Measurements from ENCODE around the gene IL12RB2. TPM values are rescaled to one million over a fixed set of nuclear protein-coding genes. Genes with fewer than 3 reads are reported as not detected.

Gene IL12RB2
- total and polyA plus RNA-seq, 2 of the 13 experiments (the other 11 are each of a cell fraction or from before 2014, with no cell fraction given), result not detected

- no peaks in the 10 kb centered on the region for H3K27me3 ChIP-seq (ENCODE audit: control insufficient read depth in 1 of 2, insufficient read depth in 2 of 2, low read length in 2 of 2)
- FAIRE-seq (no peak), ATAC-seq (no peak), DNase-seq (ENCODE audit: low spot score) (no peak)
- BruUV-seq (replicated peaks), result no TSS peak
- H3K79me2 ChIP-seq (ENCODE audit: insufficient read depth, low read length), result no peaks in the 10 kb centered on the region
- 14% methylated on average over 5 of the region's 5 CpGs for WGBS (ENCODE audit: low lambda C conversion rate)
- no peak overlapping the region for H3K4me3 ChIP-seq (replicated peaks in 1 of 3; ENCODE audit: insufficient read depth in 1 of 3, low read depth in 2 of 3, low read length in 3 of 3)
- H3K36me3 ChIP-seq (replicated peaks in 1 of 2; ENCODE audit: control insufficient read depth in 1 of 2, insufficient read depth in 2 of 2, low read length in 2 of 2), result no peaks in the 10 kb centered on the region
- TF ChIP-seq NFYC (CRISPR knock-in tag; IDR thresholded peaks at IDR 0.05), result no peak
- TF ChIP-seq, protein P1, sequence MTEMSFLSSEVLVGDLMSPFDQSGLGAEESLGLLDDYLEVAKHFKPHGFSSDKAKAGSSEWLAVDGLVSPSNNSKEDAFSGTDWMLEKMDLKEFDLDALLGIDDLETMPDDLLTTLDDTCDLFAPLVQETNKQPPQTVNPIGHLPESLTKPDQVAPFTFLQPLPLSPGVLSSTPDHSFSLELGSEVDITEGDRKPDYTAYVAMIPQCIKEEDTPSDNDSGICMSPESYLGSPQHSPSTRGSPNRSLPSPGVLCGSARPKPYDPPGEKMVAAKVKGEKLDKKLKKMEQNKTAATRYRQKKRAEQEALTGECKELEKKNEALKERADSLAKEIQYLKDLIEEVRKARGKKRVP (CRISPR knock-in tag; IDR thresholded peaks at IDR 0.05), result no peak
- TF ChIP-seq CC2D1A (CRISPR knock-in tag; IDR thresholded peaks at IDR 0.05), result no peak
- no peak for TF ChIP-seq ZSCAN12 (CRISPR knock-in tag; IDR thresholded peaks at IDR 0.05)
- TF ChIP-seq, protein P2, sequence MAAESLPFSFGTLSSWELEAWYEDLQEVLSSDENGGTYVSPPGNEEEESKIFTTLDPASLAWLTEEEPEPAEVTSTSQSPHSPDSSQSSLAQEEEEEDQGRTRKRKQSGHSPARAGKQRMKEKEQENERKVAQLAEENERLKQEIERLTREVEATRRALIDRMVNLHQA (CRISPR knock-in tag; IDR thresholded peaks at IDR 0.05), result no peak
- no peak for TF ChIP-seq DRAP1 (CRISPR knock-in tag; IDR thresholded peaks at IDR 0.05)
- TF ChIP-seq KLF12 (CRISPR knock-in tag; IDR thresholded peaks at IDR 0.05; ENCODE audit: borderline replicate concordance), result no peak
- no peak for TF ChIP-seq RXRB (CRISPR knock-in tag; IDR thresholded peaks at IDR 0.05; ENCODE audit: borderline replicate concordance)
- TF ChIP-seq, protein P3, sequence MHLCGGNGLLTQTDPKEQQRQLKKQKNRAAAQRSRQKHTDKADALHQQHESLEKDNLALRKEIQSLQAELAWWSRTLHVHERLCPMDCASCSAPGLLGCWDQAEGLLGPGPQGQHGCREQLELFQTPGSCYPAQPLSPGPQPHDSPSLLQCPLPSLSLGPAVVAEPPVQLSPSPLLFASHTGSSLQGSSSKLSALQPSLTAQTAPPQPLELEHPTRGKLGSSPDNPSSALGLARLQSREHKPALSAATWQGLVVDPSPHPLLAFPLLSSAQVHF (CRISPR knock-in tag; IDR thresholded peaks at IDR 0.05), result no peak
- no peak for TF ChIP-seq ELF1 (CRISPR knock-in tag; IDR thresholded peaks at IDR 0.05)
- ChIA-PET POLR2A (no interaction called here), CTCF (ENCODE audit: low intra/inter-chr PET ratio, low total read pairs) (no interaction called here)
- intact Hi-C loops (cut with micrococcal nuclease; ENCODE audit: unreplicated experiment), result no loop called here
- no peaks in the 10 kb centered on the region for H4K20me1 ChIP-seq (ENCODE audit: insufficient read depth, low read length)
- H2AFZ ChIP-seq (ENCODE audit: low read length), result no peak overlapping the region
- no peaks in the 10 kb centered on the region for H3K9me3 ChIP-seq (ENCODE audit: low read length)
- no peak overlapping the region for H3K27ac ChIP-seq (ENCODE audit: extremely low read length, insufficient read depth, low read length)
- in situ Hi-C loops (cut with HindIII; ENCODE audit: extremely low pct_ligation_motif_present, low pct_unique_long_range_greater_than_20kb), result no loop called here
- H3K4me1 ChIP-seq (ENCODE audit: insufficient read depth, low read length), result no peaks in the 10 kb centered on the region
- no peak overlapping the region for H3K9ac ChIP-seq (ENCODE audit: insufficient read depth, low read depth, low read length)
- no peak overlapping the region for H3K4me2 ChIP-seq (ENCODE audit: low read depth, low read length)
Measured at GRCh38 chr1:67342076-67342890, 34.6 kb downstream of the IL12RB2 start.
